IPS-11a (cell line): ENCODE results near the gene TRAM2.

Source experiments
- H3K4me3 ChIP-seq: one replicate; pipeline ENCODE4 v1.5.1; 2013; ENCODE audit warnings: low read depth, low read length, control low read depth

The TRAM2 gene

DNA sequence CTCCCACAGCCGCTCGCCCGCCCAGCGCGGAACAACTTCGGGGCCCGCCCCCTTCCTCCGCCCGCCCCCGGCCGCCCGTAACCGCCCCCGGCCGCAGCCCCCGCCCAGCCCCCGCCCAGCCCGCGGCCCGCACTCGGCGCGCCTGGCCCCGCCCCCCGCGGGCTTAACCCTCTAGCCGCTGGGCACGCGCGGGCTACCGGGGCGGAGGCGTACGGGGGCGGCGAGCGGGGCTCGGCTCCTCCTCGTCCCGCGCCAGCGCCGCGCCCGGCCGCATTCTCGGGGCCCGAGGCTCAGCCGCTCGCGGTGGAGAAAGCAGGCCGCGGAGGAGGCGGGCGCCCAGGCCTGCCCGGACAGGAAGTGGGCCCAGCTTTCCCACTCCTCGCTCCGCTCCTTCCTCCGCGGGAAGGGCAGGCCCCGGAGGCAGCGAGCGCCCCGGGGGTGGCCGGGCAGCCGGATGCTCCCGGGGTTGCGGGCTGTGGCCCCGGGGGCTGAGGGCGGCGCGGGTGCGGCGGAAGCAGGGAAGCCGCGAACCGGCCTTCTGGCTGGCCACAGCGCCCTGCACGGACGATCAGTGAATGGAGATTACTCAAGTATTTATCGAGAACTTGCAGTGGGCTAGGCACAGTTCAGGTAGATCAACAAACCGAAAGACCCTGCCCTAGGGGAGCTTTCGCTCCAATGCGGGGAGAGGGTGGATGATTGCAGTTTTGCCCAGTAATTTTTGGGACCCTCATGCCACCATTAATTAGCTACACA, at the start of gene TRAM2:
TRAM2 (minus strand) TSS at position 39 of the 756 bp plus-strand sequence. CDS start 145 bp downstream, outside the sequence.
- peak within 1 kb of the TSS; percentile 77 for H3K4me3 ChIP-seq

GRCh38 chr6:52622810-52623209, 46.0 kb upstream of the TRAM2 start:
- H3K4me3 ChIP-seq: no peak overlapping the region

DNA sequence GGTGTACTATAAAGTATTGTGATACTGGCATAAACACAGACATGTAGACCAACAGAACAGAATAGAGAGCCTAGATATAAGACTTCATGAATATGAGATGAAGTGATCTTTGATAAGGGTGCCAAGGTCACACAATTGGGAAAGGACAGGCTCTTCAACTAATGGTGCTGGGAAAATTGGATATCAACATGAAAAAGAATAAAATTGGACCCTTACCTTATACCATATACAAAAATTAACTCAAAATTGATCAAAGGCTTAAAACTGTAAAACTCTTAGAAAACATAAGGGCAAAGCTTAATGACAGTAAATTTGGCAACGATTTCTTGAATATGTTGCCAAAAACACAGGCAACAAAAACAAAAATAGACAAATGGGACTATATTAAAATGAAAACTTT, 44.8 kb upstream of the TRAM2 start:
- no peak overlapping the region for H3K4me3 ChIP-seq

GRCh38 chr6:52620906-52621190, 44.0 kb upstream of the TRAM2 start:
- H3K4me3 ChIP-seq: no peak overlapping the region

DNA sequence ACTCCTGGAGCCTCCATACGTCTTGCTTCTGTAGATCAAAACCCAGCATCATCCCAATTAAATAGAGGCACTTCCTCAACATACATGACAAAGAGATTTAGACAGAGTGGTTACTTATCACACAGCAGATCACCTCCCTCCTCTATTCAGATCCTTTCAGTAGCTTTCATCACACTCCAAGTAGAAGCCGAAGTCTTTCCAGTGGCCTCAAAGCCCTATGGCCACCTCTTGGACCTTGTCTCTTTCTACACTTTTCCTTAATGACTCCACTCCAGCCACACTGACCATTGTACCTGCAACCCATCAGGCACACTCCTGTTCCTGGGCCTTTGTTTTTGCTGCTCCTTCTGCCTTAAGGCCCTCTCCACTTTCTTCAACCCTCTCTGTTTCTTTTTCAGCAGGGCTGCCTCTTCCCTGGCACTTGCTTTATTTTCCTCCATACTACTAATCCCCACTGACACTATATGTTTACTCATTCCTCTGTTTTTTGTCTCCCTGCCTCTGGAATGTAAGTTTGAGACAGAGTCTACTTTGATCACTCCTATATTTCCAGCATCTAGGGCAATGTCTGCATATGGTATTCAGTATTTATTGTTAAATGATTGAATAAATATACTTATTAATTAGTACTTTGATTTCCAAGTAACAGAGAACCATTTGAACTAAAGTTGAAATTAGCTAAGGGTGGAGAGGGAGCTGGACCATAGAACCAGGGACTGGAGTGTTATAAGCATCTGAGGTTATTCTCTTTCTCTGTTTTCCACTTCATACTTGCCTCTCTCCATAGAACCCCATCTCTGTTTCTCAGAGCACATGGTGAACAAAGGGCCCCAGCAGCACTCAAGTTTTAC, 43.4 kb upstream of the TRAM2 start:
- H3K4me3 ChIP-seq: no peak overlapping the region

DNA sequence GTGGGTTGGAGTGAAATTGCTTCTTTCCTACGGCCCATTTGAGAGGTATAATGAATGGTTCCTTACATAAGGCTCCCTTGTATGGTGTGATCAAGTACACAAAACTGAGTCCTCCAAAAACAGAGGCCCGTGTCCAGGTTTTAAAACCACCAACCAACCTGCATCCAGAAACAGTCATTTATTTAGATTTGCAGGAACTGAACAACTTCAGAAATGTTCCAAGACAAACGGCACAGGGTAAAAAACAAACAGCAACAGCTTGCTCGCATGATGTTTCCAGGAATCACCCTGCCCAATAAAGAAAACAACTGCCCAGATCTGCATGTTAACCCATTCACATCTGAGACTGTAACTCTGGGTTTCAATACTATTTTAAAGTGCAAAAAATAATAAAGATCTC, 40.2 kb upstream of the TRAM2 start:
- no peak overlapping the region for H3K4me3 ChIP-seq

- H3K4me3 ChIP-seq: no peak overlapping the region
These were observed 39.3 kb upstream of the TRAM2 start for GRCh38 chr6:52616059-52616690.

- no peak overlapping the region for H3K4me3 ChIP-seq
These were observed 35.6 kb upstream of the TRAM2 start for GRCh38 chr6:52612336-52613054.

- H3K4me3 ChIP-seq: no peak overlapping the region
These were observed 35.0 kb upstream of the TRAM2 start for GRCh38 chr6:52611833-52612232.

DNA sequence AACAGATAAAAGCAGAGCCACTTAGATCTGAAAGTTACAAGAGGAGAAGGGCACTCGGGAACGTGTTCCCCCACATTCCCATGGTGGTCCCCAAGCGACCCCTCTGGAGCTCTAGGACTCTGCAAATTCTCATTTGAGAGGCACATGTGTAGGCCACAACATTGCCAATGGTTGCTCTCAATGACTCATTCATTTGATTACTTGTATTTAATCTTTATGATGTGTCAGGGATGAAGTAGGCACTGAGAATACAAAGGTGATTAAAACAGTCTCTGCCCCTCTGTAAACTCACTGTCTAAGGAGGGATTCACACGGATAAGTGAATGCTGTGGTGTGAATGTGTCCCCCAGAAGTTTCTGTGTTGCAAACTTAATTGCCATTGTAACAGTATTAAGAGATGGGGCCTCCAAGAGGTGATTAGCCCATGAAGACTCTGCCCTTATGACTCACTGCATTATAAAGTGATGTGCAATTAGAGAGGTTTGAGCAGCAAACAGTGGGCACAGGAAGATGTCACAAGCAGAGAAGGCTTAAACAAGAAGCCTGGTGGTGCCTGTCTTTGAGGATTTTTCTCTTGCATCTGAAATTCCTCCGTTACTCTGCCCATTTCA, 34.0 kb upstream of the TRAM2 start:
- H3K4me3 ChIP-seq: no peak overlapping the region

- H3K4me3 ChIP-seq: no peak overlapping the region
These were observed 33.2 kb upstream of the TRAM2 start for GRCh38 chr6:52610011-52610410.

DNA sequence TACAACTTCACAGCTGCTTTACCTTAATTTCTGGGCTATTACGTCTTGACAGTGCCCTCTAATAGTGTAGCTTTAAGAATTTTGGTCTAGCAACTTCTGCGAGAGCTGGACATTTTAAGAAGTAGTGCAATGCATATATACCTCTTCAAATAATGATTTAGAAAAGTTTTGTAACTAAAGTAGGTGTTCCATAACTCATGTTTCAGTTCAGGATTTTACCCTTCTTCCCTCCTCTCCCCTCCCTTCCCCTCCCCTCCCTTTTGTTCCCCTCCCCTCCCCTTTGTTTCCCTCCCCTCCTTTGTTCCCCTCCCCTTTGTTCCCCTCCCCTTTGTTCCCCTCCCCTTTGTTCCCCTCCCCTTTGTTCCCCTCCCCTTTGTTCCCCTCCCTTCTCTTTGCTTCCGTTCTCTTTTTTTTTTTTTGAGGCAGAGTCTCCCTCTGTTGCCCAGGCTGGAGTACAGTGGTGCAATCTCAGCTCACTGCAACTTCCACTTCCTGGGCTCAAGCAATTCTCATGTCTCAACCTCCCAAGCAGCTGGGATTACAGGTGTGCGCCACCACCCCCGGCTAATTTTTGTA, 28.8 kb upstream of the TRAM2 start:
- no peak overlapping the region for H3K4me3 ChIP-seq

GRCh38 chr6:52603000-52603795, 26.3 kb upstream of the TRAM2 start:
- H3K4me3 ChIP-seq: no peak overlapping the region

GRCh38 chr6:52598824-52599190, 21.9 kb upstream of the TRAM2 start:
- no peak overlapping the region for H3K4me3 ChIP-seq

GRCh38 chr6:52598123-52598823, 21.4 kb upstream of the TRAM2 start:
- no peak overlapping the region for H3K4me3 ChIP-seq

DNA sequence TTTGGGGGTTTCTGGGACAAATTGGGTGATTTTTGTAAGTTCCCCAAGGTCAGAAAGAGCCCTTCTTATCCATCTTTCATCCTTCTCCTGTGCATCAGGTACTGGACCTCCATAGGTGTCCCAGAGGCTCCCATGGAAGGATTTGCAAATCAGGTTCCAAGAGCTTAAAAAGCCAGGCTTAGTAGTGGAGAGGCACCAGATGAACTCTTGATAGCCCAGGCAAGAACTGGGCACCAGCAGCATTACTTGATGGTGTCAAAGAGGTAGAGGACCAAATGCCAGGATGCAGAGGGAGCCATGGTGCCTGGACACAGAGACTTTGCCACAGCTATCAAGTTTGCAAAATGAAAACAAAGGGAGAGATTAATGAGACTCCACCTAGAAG, 20.9 kb upstream of the TRAM2 start:
- H3K4me3 ChIP-seq: no peak overlapping the region

- no peak overlapping the region for H3K4me3 ChIP-seq
These were observed 19.6 kb upstream of the TRAM2 start for GRCh38 chr6:52596371-52597028.

DNA sequence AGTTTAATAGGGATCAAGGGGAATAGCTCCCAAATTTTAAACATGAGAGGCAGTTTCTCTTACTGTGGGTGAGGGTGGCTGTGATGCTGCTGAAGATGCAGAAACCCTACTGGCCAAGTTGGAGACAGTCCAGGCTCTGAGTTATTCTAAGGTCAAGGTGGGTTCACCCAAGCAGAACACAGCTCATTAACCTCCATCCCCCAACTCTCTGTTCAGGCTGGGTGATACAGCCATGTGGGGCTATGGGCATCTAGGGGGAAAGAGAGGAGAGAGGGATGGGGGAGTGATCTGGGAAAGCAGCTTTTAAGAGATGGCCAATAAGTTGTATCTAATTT, 18.9 kb upstream of the TRAM2 start:
- no peak overlapping the region for H3K4me3 ChIP-seq
